Hepatocyte (in vitro differentiated cells): ENCODE results near the gene FAM81A.

Experiments used
- CTCF ChIP-seq: fragments of 200-600 bp; sonication (generic); IDR thresholded peaks from 2 replicates; pipeline ENCODE4 v1.5.1; 2016; ENCODE audit warnings: antibody characterized with exemption, mild to moderate bottlenecking; ENCODE audit not compliant: poor library complexity
- EZH2 ChIP-seq: fragments of 200-600 bp; sonication (generic); IDR thresholded peaks from 2 replicates; pipeline ENCODE4 v1.6.1; 2016; ENCODE audit warnings: antibody characterized with exemption, mild to moderate bottlenecking, borderline replicate concordance
- EZH2phosphoT487 ChIP-seq: fragments of 200-600 bp; sonication (generic); IDR thresholded peaks from one replicate; pipeline ENCODE4 v1.6.1; 2018; ENCODE audit warnings: antibody characterized with exemption, mild to moderate bottlenecking, low read depth, moderate library complexity; ENCODE audit not compliant: unreplicated experiment, severe bottlenecking

GRCh38 chr15:59516655-59517461 is 78.9 kb downstream of the FAM81A start:
- TF ChIP-seq CTCF = no peak
- no peak for TF ChIP-seq EZH2
- TF ChIP-seq EZH2phosphoT487 = no peak
